Right lobe of liver (tissue), 4 donors: Measurements from ENCODE around the gene FKBP15.

ENCODE experiments used
- CTCF ChIP-seq, 4 donors: fragments of 200-600 bp in 3 of 4; fragments of 450-650 bp in 1 of 4; IDR thresholded peaks; one replicate each; pipeline versions ENCODE4 v1.5.1 to v1.8.0; 2016 to 2022; ENCODE audit warnings: antibody characterized with exemption in 4 of 4, mild to moderate bottlenecking in 2 of 4
- POLR2A ChIP-seq: fragments of 450-650 bp; IDR thresholded peaks from one replicate; pipeline ENCODE4 v1.6.1; 2017; ENCODE audit warnings: antibody characterized with exemption, mild to moderate bottlenecking
- donor health status: DM: no; HTN: no; CAD: no.
- donor health status: DM: no; HTN: no; CAD: no.
- donor health status: DM: no; HTN: yes; CAD: no.

GRCh38 chr9:113183956-113184488, 37.1 kb downstream of the FKBP15 start:
- TF ChIP-seq CTCF (IDR thresholded peaks at IDR 0.05): no peak
- TF ChIP-seq POLR2A: no peak
